T-helper 1 cell treated with Interleukin-12 subunit alpha and Interleukin-12 subunit beta and Interleukin-4 antibody, amounts not matched to agents 30 ng/mL and 1 ng/mL, for 36 hours (primary cell): ENCODE results near the gene RASSF5. TPM values are rescaled to one million over a fixed set of nuclear protein-coding genes. Genes with fewer than 3 reads are reported as not detected.

Experiments used
- intact Hi-C: fragments of 100-400 bp; cut with micrococcal nuclease; formaldehyde crosslinking; loops from one replicate; pipeline ENCODE4 v1.15.1; 2024
- total RNA-seq: library from RNA; stranded (reverse); gene quantifications from 2 replicates; pipeline ENCODE4 v1.2.3, GENCODE V29; 2022

Gene RASSF5
- total RNA-seq, 1 donor from 2014 or later = 252 TPM

DNA sequence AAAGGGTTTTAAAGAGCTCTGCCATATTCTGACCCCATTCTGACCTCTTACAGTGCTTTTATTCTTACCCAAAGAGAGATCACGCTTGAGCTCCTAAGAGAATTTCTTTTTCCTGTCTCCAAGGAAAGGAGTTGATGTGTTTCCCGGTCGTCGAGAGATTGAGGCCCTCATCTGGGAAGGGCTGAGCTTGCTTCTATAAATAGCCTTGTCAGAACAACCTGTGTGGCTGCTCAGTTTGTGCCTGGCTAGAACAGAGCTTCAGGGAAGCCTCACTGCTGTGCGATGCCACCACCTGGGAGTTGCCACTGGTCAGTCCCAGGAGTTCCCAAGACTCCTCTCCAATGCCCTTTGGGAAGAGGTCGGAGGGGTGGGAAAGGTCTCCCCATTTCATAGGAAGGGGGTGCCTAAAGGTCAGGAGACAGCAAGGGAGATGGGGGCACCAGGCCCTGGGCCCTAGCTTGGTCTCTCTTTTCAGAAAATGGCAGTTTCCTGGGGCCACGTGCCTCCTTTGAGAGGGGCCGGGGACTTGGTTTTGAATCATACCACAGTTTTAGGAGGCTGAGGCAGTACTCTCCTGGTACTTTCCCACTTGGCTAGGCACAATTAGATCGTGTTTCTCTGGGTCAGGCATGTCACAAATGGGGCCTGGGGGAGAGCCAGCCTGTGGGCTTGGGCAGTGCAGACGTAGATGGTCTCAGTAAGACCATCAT is 52.8 kb downstream of the RASSF5 start:
- intact Hi-C loops = loop anchor here (5.0 kb wide), 1 partner anchor 358 kb away; the partner anchor contains the start of genes FAM72A and SRGAP2

DNA sequence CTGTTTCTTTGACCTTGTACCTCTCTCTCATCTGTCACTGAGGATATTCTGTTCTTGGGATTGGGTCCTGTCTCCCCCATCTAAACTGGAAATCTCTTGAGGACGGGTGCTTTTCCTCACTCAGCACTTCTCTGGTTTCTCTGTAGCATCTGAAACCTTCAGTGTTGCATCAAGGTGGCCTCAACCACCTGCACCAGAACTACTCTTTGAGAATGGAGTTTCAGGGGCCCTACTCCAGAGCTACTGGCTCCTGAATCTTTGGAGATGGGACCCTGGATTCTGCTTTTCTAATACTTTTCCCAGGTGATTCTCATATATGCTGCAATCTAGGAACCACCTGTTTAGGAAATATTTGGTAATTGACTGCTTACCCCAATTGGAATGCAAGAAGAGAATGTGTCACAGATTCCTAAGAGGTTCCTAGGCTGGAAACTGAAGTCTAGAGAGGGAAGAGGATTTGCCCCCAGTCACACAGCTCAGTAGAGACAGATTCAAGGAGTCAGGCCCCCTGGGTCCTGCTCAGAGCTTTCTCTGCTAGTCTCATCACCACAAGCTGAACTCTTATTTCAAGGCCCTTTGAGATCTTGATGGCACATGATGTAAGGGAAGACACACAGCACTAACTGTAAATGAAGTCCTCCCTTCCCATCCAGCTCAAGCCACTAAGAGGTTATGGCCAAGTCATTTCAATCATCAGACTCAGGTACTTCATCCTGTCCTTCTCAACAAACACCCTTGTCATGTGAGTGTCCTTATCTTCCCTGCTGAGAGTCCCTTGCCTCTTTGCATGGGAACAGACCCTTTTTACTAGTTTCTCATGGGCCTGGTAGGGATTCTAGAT is 56.3 kb downstream of the RASSF5 start:
- intact Hi-C loops = loop anchor here (1.0 to 5.0 kb wide), 6 partner anchors 12 to 361 kb away; partner anchors contain the start of genes FAM72A, IKBKE, MAPKAPK2 and SRGAP2

DNA sequence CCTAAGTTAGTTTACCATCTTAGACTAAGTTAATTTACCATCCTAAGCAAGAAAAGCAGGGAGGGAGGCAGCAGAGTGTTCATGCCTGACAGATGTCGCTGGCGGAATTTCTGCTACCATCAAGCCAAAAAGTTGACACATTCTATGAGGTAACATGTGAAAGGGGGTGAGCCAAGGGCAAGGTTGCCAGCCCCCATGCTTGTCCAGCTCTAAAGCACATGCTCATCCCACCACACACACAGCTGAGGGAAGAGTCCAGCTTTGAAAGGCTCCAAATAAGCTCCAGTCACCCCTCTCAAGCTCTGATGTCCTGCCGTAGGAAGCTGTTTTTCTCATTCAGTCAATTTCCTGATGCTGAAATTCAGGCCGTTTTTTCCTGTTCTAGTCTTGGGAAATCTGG is 58.7 kb downstream of the RASSF5 start:
- intact Hi-C loops = no loop called here

DNA sequence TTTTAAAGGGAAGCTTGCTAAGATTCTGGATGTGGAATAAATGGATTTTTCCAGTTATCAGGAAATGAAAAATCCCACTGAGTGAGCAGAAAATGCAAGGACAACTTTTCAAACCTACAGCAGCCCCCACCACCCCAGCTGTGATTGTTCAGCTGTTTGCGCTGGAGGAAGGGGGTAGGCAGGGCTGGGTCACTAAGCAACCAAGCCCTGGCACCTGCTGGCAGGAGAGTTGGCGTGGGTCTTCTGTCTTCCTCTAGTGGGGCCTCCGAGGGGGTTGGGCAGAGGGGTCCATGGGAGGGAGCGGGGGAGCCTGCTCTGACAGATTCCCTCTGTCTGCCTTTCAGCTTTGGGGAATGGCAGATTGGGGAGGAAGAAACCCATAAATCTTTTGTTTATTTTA is 59.7 kb downstream of the RASSF5 start:
- intact Hi-C loops = no loop called here

DNA sequence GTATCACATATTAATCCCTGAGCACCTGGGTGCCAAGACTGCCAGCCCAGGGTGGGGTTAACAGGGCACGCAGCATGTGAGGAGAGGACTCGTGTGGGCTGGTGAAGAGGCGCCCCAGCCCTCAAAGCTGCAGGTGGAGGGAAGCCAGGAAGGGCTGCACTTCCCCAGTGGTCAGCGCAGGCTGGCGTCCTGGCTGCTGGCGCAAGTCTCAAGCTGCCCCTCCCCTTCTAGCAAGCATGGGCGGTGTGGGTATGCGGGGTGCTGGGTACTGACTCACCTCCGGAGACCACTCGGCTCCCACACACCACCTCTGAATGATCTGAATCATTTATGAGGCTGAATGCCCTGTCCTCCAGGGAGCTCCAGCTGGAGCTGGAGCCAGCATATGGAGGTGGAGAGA is 60.9 kb downstream of the RASSF5 start:
- intact Hi-C loops = no loop called here

DNA sequence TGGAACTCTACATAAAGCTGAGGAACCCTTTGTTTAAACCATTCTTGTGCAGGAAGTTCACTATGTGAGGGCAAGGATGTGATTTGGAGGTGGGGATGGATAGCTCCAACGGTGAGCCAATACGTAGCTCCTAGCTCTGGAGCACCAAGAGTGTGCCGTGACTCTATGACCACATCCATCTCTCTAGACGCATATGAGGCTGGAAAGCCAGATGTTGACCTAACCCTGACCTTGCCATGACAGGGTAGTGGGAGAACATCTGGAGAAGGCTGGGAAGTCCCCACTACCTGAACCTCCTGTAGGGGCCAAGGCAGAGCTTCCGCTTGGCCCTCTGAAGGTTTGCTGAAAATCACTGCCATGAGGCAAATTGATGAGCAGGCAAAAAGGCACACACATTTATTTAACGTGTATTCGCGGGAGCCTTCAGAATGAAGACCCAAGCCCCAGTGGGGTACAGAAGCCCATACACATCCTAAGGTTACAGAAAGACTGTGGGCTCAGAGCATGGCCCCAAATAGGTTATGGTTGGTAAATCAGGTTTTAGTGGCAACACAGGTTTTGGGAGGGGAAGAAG is 61.5 kb downstream of the RASSF5 start:
- intact Hi-C loops = no loop called here

DNA sequence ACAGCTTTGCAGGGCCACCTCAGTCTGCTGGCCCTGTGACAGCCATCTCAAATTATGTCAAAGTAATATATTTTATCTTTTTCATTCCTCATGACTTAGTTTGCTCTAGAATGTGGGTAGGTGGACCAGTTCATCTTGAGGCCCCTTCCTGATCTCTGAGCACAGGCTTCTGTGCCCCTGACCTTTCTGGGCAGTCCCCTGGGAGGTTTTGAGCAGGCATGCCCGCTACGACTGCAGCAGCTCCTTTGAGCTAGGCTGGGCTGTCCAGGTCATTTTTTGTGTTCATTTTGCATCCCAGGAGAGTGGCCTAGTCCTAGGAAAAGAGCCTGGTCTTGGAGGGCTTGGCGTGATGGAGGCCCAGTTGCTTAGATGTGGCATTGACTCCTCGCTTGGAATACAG is 62.2 kb downstream of the RASSF5 start:
- intact Hi-C loops = no loop called here

DNA sequence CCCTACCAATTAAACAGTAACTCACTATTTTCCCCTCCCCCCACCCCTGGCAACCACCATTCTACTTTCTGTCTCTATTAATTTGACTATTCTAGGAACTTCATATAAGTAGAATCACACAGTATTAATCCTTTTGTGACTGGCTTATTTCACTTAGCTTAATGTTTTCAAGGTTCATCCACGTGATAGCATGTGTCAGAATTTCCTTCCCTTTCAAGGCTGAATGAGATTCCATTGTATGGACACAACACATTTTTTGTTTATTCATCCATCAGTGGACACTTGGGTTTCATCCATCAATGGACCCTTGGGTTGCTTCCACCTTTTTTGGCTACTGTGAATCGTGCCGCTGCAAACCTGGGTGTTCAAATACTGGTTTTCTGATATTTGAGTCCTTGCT is 63.2 kb downstream of the RASSF5 start:
- intact Hi-C loops = no loop called here

DNA sequence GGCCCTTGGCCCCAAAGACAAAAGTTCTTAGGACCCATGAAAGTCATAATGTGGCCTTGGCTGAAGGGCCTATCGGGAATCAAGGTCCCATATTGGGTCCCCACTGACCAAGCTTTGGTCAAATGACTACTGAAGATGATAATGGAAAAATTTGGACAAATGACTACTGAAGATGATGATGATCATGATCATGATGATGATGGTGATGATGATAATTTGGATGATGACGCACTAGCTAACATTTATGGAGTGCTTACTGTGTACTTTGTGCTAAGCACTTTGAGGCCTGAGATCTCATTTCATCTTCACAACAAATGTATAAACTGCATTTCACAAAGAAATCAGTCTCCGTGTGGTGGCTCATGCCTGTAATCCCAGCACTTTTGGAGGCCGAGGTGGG is 65.5 kb downstream of the RASSF5 start:
- intact Hi-C loops = no loop called here

DNA sequence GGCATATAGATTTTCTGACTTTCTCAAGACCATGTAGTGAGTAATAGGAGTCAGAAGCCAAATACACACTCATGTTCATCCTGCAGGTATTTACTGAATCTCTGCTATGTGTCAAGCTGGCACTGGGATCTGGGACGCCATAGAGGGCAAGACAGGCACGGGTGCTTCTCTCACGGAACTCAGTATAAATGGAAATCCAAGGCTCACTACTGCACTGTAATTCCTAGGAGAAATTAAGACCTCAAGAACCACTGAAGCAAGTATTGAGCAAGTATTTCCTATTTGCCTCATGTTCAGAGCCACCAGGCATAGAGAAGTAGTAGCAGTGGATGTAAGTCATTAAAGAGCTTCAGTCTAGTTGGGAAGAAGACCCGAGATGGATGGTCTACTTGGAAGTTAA is 66.0 kb downstream of the RASSF5 start:
- intact Hi-C loops = no loop called here

DNA sequence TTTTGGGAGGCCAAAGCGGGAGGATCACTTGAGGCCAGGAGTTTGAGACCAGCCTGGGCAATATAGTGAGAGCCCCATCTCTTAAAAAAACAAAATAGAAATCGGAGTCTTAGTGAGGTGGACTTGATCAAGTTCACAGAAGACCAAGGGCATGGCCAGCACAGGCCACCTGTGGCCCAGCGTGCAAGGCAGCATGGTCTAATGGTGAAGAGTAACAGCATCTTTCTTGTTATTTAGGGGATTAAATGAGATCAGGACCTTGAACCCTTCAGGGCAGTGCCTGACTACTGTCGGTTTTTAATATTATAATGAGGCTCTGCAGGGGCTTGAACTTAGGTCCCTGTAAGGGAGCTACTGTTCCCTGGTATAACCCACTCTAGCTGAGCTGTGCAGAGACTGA is 66.4 kb downstream of the RASSF5 start:
- intact Hi-C loops = loop anchor here (2.0 kb wide), 1 partner anchor 111 kb away; no protein-coding TSS in a partner anchor

DNA sequence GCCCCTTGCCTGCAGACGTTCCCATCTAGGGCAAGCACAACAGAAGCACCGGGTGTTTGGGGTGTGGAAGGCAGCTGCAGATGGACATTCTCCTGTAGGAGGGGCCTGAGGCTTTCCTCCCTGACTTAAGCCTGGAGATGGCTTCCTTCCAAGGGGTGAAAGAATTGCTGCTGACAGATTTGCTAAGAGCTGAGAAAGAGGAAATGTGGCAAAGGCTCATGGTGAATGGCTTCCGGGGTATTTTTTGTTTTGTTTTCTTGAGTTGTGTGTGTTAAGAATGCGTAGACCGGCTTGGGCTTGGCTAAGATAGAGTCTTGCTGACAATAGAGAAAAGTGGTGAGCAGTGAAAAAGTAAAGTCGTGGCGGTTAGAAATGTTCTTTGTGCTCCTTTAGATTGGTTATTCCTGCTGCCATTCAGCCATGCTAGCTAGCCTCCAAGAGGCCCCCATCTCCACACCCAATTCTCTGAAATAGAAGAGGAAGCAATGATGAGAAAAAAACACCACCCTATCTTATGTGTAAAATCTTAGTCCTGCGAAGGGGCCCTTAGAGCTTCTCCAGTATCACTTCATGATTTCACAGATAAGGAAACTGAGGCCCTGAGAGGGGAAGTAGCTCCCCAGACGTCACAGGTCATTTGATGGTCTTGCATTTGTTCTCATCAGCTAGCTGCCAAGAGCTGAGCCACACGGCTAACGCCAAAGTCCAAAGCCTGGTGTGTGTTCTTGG is 68.0 kb downstream of the RASSF5 start:
- intact Hi-C loops = loop anchor here (1.0 to 2.0 kb wide), 4 partner anchors 8 to 113 kb away; no protein-coding TSS in a partner anchor

DNA sequence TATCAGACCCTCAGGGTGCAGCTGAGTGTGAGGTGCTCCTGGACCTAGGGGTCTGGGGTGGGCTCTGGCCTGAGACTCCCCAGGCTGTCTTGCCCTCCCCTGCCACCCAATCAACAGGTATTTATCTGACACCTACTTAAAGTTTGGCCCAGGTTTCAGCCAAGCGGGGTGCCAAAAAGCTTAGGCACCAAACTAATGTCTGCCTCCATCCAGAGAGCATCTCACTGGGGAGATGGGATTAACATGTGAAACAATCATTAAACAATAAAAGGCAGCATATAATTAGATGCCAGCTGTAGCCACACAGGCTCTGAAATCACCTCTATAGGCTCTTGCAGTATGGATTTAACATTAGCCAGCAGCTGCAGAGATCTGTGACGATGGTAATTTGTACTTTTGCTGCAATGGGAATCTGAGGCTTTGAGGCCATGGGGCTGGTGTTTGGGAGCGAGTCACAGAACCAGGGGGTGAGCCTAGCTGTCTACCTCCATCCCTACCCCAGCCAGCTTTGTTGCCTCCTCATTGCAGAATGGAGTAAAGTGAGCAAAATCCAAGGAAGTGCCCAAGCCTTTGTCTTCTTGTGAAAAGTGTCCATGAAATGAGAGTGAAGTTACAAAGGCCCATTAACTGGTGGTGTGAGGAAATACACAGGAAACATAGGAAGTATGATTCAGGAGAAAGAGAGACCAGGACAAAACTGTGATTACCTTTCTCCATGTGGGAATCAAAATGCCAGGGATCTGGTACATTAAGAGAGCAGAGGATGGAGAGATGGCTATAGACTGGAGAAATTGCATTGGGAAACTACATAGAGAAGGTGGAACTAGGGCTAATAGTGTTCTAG is 68.8 kb downstream of the RASSF5 start:
- intact Hi-C loops = loop anchor here (1.0 to 2.0 kb wide), 4 partner anchors 7 to 113 kb away; no protein-coding TSS in a partner anchor

DNA sequence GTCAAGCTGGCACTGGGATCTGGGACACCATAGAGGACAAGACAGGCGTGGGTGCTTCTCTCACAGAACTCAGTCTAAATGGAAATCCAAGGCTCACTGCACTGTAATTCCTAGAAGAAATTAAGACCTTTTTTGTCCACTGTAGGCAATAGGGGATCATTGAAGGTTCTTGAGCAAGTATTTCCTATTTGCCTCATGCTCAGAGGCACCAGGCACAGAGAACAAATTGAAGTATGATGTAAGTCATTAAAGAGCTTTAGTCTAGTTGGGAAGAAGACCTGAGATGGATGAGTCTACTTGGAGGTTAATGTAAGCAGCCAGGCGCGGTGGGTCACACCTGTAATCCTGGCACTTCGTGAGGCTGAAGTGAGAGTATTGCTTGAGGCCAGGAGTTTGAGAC is 70.3 kb downstream of the RASSF5 start:
- intact Hi-C loops = no loop called here

DNA sequence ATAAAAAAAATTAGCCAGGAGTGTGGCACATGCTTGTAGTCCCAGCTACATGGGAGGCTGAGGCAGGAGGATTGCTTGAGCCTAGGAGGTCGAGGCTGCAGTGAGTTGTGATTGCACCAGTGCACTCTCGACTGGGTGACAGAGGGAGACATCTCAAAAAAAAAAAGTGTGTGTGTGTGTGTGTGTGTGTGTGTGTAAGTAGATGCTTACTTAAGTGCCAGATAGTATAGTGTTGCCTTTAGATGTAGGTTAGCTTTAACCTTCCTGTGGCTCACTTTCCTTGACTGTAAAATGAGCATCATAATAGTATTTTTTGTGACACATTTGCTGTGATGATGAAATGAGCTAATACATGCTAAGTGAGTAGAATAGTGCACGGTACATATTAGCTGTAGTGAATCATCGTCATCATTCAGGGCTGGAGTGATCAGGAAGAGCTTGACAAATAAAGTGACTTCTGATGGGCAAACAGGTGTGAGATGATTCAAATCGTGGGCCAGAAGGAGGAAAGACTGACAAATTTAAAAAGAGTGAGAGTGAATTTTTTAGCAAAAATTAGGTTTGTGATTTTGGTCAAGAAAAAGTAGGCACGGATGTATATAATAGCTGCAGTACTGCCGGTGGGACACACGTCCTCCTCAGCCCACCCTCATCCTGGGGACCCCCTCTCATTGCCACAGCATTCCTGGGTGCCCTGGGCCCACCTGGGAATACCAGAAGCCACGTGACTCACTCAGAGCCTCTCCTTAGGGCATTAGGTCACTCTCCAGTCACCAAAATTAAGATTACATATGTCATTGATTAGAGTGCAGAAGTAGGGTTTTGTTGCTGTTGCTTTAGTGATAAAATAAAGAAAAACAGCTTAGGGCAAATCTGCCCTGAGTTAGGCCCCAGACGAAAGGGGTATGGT is 71.0 kb downstream of the RASSF5 start:
- intact Hi-C loops = no loop called here

DNA sequence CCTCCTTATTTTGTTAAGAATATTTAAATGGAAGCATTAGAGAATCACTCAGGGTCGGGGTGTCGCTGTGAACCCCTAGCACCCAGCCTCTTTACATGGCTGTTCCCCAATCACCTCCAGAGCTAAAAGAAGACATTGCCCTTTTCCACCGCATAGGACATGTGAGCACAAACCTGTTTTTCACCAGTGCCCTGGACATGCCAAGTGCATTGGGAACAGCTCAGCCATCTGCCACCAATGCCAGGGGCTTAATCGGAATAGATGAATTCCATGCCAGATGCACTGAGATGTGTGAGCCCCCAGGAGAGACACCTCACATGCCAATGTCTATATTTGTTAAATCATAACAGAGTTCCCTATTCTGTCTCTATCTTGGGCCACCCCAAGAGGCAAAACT is 71.6 kb downstream of the RASSF5 start:
- intact Hi-C loops = no loop called here

DNA sequence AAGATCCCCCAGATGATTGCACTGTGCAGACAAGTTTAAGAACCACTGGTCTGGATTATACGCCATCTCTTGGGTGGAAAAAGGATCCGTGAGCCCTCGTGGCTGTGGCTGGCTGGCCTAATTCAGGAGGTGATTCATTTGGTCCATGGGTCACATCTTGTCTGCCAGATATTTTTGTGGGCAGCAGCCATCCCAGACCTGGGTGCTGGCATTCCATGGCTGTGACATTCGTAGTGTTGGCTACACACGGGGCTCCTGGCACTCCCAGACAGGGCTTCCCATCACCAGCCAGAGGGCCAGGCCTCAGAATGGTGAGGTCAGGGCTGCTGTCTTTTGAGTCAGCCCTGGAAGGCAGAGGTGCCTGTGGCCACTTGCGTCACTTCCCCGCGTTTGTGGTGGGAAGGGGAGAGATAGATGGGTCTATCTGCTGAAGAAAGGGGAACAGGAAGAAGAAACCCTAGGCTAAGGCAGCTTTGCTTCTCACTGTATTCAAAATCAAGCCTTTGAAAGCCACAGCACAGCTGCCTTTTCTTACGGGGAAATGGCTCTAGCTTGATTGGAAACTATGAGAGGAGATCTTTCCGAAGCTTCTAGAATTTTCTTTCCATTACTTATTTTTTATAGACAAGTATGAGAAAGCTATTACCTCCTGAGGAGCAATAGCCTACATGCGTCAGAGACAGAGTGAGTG is 72.6 kb downstream of the RASSF5 start:
- intact Hi-C loops = loop anchor here (1.0 to 10.0 kb wide), 7 partner anchors 10 to 833 kb away; partner anchors contain the start of genes DYRK3 and RHEX

DNA sequence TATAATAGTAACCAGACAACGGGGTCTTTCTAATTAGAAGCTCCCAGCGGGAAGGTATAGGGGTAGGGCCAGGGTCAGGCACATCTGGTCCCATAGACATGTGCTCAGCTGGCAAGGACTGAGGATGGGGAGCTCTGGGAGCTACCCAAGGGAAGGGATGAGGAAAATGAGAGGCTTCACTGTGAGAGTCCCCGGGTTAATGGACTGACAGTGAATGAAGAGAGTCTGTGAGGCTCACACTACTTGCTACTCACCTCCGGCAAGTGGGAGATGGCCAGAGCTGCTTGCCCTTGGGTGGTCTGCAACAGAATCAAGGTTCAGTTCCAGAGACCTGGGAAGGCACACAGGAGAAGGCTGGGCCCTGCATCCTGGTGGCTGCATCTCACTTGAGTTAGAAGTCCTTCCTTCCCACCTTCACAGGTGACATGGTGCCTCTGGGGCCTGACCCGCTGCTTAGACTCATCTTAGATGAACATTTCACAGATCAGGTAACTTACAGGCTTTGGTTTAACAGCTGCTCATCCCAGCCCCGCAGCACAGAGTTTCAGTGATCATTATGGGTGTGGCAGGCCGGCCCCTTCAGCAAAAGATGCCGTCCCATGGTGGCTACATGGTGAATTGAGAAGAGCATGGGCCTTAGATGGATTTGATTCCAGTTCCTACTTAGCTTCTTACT is 73.2 kb downstream of the RASSF5 start:
- intact Hi-C loops = loop anchor here (1.0 to 10.0 kb wide), 7 partner anchors 10 to 833 kb away; partner anchors contain the start of genes DYRK3 and RHEX
